GM19397 (cell line): ENCODE measurements around the gene STK17A.
"Not testable (repeated sequence)": the region's sequence is repeated elsewhere in the genome, so short reads cannot be mapped to it uniquely, and the experiment has no call there.

Experiments
- ATAC-seq: cut with Tn5 transposase; IDR thresholded peaks from one replicate; pipeline ENCODE4 v1.9.1; 2021; ENCODE audit warnings: mild to moderate bottlenecking, moderate library complexity; ENCODE audit not compliant: unreplicated experiment

Gene STK17A

GRCh38 chr7:43593010-43593409 is 10.1 kb downstream of the STK17A start:
- no peak for ATAC-seq

DNA sequence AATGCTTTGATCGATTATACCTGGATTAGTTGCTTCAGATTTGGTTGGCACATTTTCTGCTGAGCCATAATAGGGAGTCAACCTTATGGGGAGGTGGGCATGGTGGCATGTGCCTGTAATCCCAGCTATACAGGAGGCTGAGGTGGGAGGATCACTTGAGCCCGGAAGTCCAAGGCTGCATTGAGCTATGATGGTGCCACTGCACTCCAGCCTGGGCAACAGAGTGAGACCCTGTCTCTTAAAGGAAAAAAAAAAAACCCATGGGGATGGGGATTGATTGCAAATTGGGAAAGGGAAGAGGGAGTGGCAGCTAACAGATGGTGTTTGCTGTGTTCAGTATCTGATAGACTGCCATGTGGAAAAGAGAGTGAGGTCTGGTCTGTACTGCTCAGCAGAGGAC is 11.1 kb downstream of the STK17A start:
- no peak for ATAC-seq

DNA sequence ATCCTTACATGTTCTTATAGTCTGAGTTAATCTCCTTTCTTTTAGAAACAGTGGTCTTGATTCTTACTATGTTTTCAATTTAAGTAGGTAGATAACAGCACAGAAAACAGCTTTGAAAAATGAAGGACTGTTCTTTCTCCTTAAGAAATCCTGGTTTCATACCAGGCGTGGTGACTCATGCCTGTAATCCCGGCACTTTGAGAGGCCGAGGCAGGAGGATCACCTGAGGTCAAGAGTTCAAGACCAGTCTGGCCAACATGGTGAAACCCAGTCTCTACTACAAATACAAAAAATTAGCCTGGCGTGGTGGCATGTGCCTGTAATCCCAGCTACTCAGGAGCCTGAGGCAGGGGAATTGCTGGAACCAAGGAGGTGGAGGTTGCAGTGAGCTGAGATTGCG is 13.5 kb downstream of the STK17A start:
- not testable (repeated sequence) for ATAC-seq

DNA sequence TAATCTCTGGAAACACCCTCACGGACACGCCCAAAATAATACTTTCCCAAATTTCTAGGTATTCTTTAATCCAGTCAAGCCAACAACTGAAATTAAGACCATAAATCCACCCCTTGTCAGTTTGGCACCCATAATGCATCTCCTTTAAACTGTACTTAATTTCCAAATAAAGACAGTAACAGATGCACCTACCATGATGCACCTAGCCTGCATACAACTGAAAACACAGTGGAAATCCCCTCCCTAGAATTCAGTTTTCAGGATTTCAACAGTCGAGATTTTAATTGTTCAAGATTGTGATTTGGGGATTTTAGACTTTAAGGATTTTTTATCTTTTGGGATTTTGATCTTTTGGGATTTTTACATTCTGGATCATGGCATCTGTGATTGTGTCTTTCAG is 17.1 kb downstream of the STK17A start:
- ATAC-seq, result no peak

- no peak for ATAC-seq
Observed at GRCh38 chr7:43602256-43602655, 19.3 kb downstream of the STK17A start.

DNA sequence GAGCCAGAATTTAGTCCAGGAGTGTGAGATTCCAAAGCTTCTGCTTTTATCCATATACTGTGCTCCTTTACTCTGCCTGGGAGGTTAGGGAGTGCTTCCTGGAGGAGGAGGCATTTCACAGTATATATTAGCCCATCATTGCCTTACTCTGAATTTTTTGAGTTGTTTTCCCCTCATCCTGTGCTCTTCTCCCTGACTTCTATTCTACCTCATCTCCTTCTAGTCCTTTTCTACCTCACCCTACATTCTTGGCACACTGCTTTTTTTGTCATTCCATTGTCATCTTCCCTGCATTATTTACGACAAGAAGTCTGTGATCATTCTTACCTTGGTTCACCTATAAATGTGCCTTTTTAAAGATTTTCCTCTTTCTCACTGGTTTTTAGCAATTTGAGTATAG is 21.3 kb downstream of the STK17A start:
- no peak for ATAC-seq

DNA sequence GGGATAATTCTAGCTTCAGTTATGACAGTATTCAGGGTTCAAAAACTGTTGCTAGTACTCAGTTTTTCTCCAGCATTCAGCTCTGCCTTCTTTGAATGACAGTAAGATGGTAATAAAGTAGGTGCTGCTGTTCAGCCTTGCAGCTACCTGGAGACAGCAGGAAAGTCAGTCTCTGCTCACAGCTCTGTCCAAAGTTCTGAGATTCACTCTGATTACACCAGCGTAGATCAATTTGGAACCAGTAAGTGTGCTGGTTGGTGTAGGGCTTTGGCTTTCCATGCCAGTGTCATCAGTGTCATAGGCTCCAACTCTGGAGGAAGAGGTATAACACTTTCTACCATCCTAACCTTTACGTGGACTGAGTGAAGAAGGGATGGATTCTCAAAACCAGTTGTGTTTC is 26.2 kb downstream of the STK17A start:
- ATAC-seq, result no peak

DNA sequence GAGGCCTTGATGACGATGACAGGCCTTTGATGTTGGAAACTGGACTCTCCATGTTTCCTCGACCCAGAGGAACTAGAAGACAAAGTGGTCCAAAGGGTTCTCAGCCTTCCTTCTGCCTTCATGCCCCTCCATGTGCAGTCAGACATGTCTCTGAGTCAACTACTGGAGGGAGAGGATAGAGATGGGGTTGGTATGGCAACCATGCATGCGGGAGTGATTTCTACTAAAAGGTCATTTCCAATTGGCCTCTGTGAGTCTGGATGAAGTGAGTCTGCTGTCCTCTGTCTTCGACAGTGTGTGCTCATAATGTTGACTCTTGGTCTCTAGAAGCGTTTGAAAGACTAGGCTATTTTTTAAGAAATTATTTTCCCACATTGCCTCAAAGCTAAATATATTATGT is 29.2 kb downstream of the STK17A start:
- ATAC-seq, result no peak

DNA sequence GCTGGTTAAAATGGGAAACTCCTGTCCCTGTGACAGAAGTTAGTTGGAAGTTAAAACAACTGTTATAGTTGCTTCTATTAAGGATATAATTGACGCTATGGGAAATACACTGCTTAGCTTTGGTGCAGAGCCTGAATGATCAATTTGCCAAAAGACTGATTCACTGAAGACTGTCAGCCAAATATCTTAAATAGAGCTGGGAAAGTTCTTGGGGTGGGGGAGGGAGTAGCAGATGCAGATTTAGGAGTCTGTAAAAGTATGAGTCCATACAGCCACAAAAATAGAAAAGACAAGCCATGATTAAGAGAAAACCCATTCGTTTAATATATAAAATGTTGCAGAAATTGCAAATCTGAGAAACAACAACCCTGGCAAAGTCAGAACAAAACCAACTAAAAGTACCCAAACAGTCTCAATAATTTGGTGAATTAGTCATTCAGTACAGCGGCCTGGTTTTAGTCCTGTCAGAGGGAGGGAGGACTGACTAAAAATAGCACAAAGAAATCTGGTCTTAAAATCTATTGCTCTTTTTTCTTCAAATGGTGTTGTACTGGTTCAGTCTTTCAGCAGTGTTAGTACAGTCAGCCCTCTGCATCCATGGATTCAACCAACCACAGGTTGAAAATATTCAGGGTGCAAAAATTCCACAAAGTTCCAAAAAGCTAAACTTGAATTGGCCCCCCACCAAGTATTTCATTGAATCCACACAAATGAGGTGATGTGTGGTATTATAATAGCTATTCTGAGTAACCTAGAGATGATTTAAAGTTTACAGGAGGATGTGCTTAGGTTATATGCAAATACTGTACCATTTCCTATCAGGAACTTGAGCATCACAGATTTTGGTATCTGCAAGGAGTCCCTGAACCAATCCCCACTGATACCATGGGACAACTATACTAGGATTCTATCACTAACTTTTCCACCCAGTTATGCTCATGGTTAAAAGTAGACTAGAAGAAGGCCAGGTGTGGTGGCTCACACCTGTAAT is 30.0 kb downstream of the STK17A start:
- no peak for ATAC-seq

GRCh38 chr7:43615558-43616145 is 32.7 kb downstream of the STK17A start:
- no peak for ATAC-seq

GRCh38 chr7:43616977-43617376 is 34.1 kb downstream of the STK17A start:
- ATAC-seq, result no peak

DNA sequence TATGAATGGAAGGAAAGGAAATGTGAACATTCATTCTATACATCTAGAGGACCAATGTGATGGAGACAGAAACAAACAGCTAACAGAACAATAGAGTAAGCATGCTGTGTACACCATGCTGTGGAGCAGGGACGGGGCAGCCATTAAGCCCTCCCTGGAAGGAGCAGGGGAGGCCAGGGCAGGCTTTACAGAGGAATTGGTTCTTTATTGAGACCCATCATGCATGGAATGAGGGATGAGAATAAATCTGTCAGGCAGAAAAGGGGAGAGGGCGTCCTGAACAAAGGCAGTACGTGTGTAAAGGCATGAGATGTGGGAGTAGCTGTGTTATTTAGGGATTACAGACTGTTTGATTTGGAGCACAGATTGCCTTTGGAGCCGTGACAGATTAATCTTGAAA is 35.2 kb downstream of the STK17A start:
- ATAC-seq, result no peak

- no peak for ATAC-seq
Observed at GRCh38 chr7:43619213-43620012, 36.5 kb downstream of the STK17A start.

GRCh38 chr7:43621729-43622448 is 39.0 kb downstream of the STK17A start:
- ATAC-seq, result no peak

DNA sequence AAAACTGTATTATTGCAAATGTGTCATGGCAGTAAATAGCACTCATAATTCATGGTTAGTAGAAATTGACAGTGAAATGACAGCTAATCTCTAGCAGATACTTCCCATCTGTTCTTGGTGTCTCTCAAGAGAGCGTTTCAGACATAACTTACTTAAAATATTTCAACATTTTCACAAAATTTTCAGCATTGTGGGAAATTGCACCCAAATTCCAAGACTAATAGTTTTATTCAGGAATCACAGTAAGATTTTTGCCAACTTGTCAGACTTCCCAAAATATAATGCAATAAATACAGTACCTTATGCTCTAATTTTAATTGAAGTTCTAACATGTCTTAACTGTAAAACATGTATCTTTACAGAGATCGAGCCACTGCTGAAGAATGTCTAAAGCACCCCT is 41.2 kb downstream of the STK17A start:
- no peak for ATAC-seq

- peak; percentile 48 for ATAC-seq
Observed at GRCh38 chr7:43625453-43625852, 42.5 kb downstream of the STK17A start.

DNA sequence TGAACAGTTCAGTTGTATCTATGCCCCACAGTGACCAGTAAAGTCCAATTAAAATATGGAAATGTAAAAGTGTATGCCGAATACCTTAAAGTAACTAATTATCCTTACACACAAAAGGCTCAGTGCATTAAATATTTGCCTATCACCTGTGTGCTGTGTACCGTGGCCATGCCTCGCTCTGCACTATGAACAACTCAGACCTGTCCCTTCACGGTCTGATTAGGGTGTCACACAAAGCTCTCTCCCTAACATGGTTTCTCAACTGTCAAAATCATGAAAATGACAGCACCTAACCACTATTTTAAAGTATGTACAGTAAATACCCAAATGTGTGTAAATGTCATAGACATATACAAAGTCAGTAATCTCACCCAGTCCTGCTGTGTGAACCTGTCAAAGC is 43.1 kb downstream of the STK17A start:
- no peak for ATAC-seq

GRCh38 chr7:43626695-43627094 is 43.8 kb downstream of the STK17A start:
- ATAC-seq, result no peak

- ATAC-seq, result not testable (repeated sequence)
Observed at GRCh38 chr7:43627798-43628197, 44.9 kb downstream of the STK17A start.

- no peak for ATAC-seq
Observed at GRCh38 chr7:43628431-43628830, 45.5 kb downstream of the STK17A start.

DNA sequence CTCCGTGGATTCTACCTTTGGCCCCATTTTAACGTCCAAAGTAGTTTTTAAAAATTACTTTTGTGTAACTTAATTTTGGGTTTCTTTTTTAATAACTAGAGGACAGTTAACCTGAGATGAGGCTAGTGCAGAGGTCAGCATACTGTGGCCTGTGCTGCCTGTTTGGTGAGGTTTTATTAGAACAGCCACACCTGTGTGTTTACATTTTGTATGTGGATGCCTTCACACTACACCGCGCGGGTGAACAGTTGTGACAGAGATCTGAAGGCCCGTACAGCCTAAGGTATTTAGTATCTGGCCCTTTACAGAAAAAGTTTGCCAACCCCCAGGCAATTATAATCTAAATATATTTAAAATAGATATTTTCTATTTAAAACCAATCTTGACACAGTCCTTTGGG is 46.9 kb downstream of the STK17A start:
- no peak for ATAC-seq
